HepG2 (cell line): ENCODE measurements around the gene IBA57. TPM values are rescaled to one million over a fixed set of nuclear protein-coding genes. Genes with fewer than 3 reads are reported as not detected.

Source experiments
- ATAC-seq: fragments of 200-7000 bp; cut with Tn5 transposase; 3 replicates; pipeline ENCODE4 v1.9.1; 2020; ENCODE audit warnings: mild to moderate bottlenecking, moderate library complexity
- BruUV-seq: library from RNA; stranded (reverse); fragments of 400-500 nt; replicated peaks from 2 replicates; lab custom pipeline; 2021; lab: Mats Ljungman, UMichigan
- CTCF ChIA-PET: fragments of 300-600 bp; formaldehyde crosslinking; extraction: SDS; loops from one replicate; lab custom pipeline; 2021; ENCODE audit warnings: low total read pairs, inconsistent platforms, low intra/inter-chr PET ratio; lab: Yijun Ruan, JAX
- POLR2A ChIA-PET: fragments of 350-600 bp; sonication (Branson Sonifier 250); formaldehyde crosslinking; loops from one replicate; lab custom pipeline; 2020; ENCODE audit warnings: antibody characterized with exemption, inconsistent platforms; lab: Yijun Ruan, JAX
- DNase-seq: peaks from one replicate; pipeline ENCODE4 v3.0.0-alpha.2; 2015; ENCODE audit warnings: low spot score
- FAIRE-seq: peaks from 3 replicates; lab custom pipeline; 2011; peaks lifted over from hg19 to GRCh38; lab: Jason Lieb, UNC
- H2AFZ ChIP-seq: one replicate; pipeline ENCODE4 v1.6.1; 2011; ENCODE audit warnings: low read length, inconsistent platforms
- H3K27ac ChIP-seq: fragments of 300-600 bp; 3 replicates; pipeline ENCODE4 v1.8.0; 2011; ENCODE audit warnings: mixed run types, mild to moderate bottlenecking, mixed read lengths, low read length, inconsistent platforms; ENCODE audit not compliant: insufficient read depth; ENCODE audit errors: extremely low read length
- H3K27me3 ChIP-seq, 2 experiments: fragments of 200-600 bp in 1 of 2; 2 replicates in 1 of 2; 3 replicates in 1 of 2; pipeline versions ENCODE4 v1.6.0 to v1.8.0; 2011; ENCODE audit warnings: low read length in 2 of 2, mild to moderate bottlenecking in 2 of 2, moderate library complexity in 2 of 2, inconsistent platforms in 1 of 2; ENCODE audit not compliant: insufficient read depth in 2 of 2, control insufficient read depth in 1 of 2
- H3K36me3 ChIP-seq, 2 experiments: fragments of 200-600 bp in 1 of 2; replicated peaks in 1 of 2; 2 replicates in 1 of 2; 3 replicates in 1 of 2; pipeline versions ENCODE4 v1.5.1 to v1.8.0; 2011; ENCODE audit warnings: low read length in 2 of 2, inconsistent platforms in 1 of 2; ENCODE audit not compliant: insufficient read depth in 2 of 2, control insufficient read depth in 1 of 2
- H3K4me1 ChIP-seq: 2 replicates; pipeline ENCODE4 v1.5.1; 2012; ENCODE audit warnings: low read length, inconsistent platforms; ENCODE audit not compliant: insufficient read depth
- H3K4me2 ChIP-seq: 2 replicates; pipeline ENCODE4 v1.6.0; 2011; ENCODE audit warnings: low read depth, low read length, inconsistent platforms
- H3K4me3 ChIP-seq, 3 experiments: fragments of 200-600 bp in 1 of 3; sonication (generic), shearing (Covaris generic) in 1 of 3; replicated peaks in 1 of 3; 2 replicates each; pipeline ENCODE4 v1.5.1; 2011 to 2016; ENCODE audit warnings: low read length in 3 of 3, inconsistent platforms in 2 of 3, low read depth in 2 of 3, mild to moderate bottlenecking in 2 of 3, control low read depth in 1 of 3, mixed read lengths in 1 of 3; ENCODE audit not compliant: insufficient read depth in 1 of 3
- H3K79me2 ChIP-seq: one replicate; pipeline ENCODE4 v1.6.1; 2011; ENCODE audit warnings: low read length, inconsistent platforms; ENCODE audit not compliant: insufficient read depth
- H3K9ac ChIP-seq: 2 replicates; pipeline ENCODE4 v1.6.0; 2011; ENCODE audit warnings: mild to moderate bottlenecking, low read depth, low read length, inconsistent platforms; ENCODE audit not compliant: insufficient read depth
- H3K9me3 ChIP-seq: 2 replicates; pipeline ENCODE4 v1.5.1; 2012; ENCODE audit warnings: mild to moderate bottlenecking, low read length
- H4K20me1 ChIP-seq: 2 replicates; pipeline ENCODE4 v1.6.0; 2011; ENCODE audit warnings: inconsistent platforms, mild to moderate bottlenecking, low read length, moderate library complexity; ENCODE audit not compliant: insufficient read depth
- NKX3-1 ChIP-seq: sonication (generic); formaldehyde crosslinking; IDR thresholded peaks from 2 replicates; pipeline ENCODE4 v1.5.0; 2020; ENCODE audit warnings: missing genetic modification reagents
- NR2F6 ChIP-seq, 2 experiments: IDR thresholded peaks; 2 replicates each; pipeline ENCODE4 v1.6.1; 2016; ENCODE audit warnings: antibody characterized with exemption in 1 of 2, mild to moderate bottlenecking in 1 of 2
- NRL ChIP-seq: sonication (generic); formaldehyde crosslinking; IDR thresholded peaks from 2 replicates; pipeline ENCODE4 v1.5.0; 2020; ENCODE audit warnings: missing genetic modification reagents, mild to moderate bottlenecking, moderate library complexity, borderline replicate concordance
- PCBP1 ChIP-seq: fragments of 200-400 bp; formaldehyde crosslinking; IDR thresholded peaks from 2 replicates; pipeline ENCODE4 v1.6.1; 2017; ENCODE audit warnings: mild to moderate bottlenecking, low read depth, low read length, borderline replicate concordance
- RBM22 ChIP-seq: fragments of 200-400 bp; formaldehyde crosslinking; optimal IDR thresholded peaks from 2 replicates; pipeline ENCODE3; 2017; ENCODE audit warnings: mild to moderate bottlenecking, low read length, moderate library complexity
- ZNF335 ChIP-seq: sonication (generic); formaldehyde crosslinking; IDR thresholded peaks from 2 replicates; pipeline ENCODE4 v1.4.0; 2020; ENCODE audit warnings: missing genetic modification reagents
- WGBS: methylation state at CpG from one replicate; pipeline ENCODE4 v1.1.6; 2017; ENCODE audit warnings: low lambda C conversion rate; 5-methylcytosine and 5-hydroxymethylcytosine counted together
- in situ Hi-C: cut with HindIII; loops from 2 replicates; pipeline ENCODE4 v1.10.0; 2017; ENCODE audit warnings: low pct_unique_long_range_greater_than_20kb; ENCODE audit not compliant: extremely low pct_ligation_motif_present
- intact Hi-C: fragments of 100-400 bp; cut with micrococcal nuclease; formaldehyde crosslinking; loops from one replicate; pipeline ENCODE4 v1.10.0; 2022; ENCODE audit not compliant: unreplicated experiment
- polyA plus RNA-seq, 8 experiments: library from polyadenylated mRNA; depleted of rRNA in 3 of 8; stranded (reverse) in 7 of 8; unstranded in 1 of 8; fragments of >200 nt; fragmentation: Illumina TruSeq in 4 of 8; extraction: Trizol in 4 of 8; gene quantifications; 2 replicates each; pipeline versions ENCODE4 v1.2.1 to v1.2.3, GENCODE V29; 2011 to 2016; ENCODE audit warnings: low read depth in 4 of 8, missing spikeins in 1 of 8, mixed read lengths in 1 of 8; ENCODE audit not compliant: insufficient read depth in 1 of 8
- total RNA-seq, 5 experiments: library from RNA; depleted of rRNA; stranded (reverse); fragments of >200 nt; fragmentation: Illumina TruSeq; extraction: Trizol; gene quantifications; 2 replicates each; pipeline ENCODE4 v1.2.3, GENCODE V29; 2016; ENCODE audit warnings: low read depth in 1 of 5

IBA57 gene
- total and polyA plus RNA-seq, 2 of the 13 experiments (the other 11 are each of a cell fraction or from before 2014, with no cell fraction given), result 2.3 to 10.2 TPM

- Histone ChIP-seq H3K4me2 (no peak overlapping the region), H4K20me1 (no peaks in the 10 kb centered on the region), H3K4me3 (no peak overlapping the region), H3K9me3 (no peaks in the 10 kb centered on the region), H3K36me3 (no peaks in the 10 kb centered on the region), H3K4me1 (peaks cover 7% of the 10 kb centered on the region), H3K79me2 (no peaks in the 10 kb centered on the region), H2AFZ (no peak overlapping the region), H3K9ac (no peak overlapping the region), H3K27ac (no peak overlapping the region), H3K27me3 (no peaks in the 10 kb centered on the region)
- BruUV-seq, result no TSS peak
- WGBS, result 71% methylated on average over 8 of the region's 9 CpGs
- intact Hi-C loops, result loop anchor here (2.0 kb wide), 1 partner anchor 51 kb away; no protein-coding TSS in a partner anchor
- ChIA-PET CTCF (interaction anchor here (2.3 kb wide), 1 partner anchor 51 kb away, joined by 6 read pairs; no protein-coding TSS in a partner anchor), POLR2A (no interaction called here)
- ATAC-seq, result no peak
- in situ Hi-C loops, result no loop called here
- no peak for FAIRE-seq
- DNase-seq, result no peak
- no peak for TF ChIP-seq NKX3-1
- TF ChIP-seq NRL, result no peak
- TF ChIP-seq ZNF335 (CRISPR knock-in tag), result no peak
- peak; percentile 19 for TF ChIP-seq RBM22
Observed at GRCh38 chr1:228181645-228182034, 16.0 kb downstream of the IBA57 start.

- WGBS, result 82% methylated on average over 32 of the region's 32 CpGs
- Histone ChIP-seq H3K79me2 (no peaks in the 10 kb centered on the region), H3K4me3 (no peak overlapping the region), H3K27ac (no peak overlapping the region), H2AFZ (no peak overlapping the region), H3K4me1 (peaks cover 7% of the 10 kb centered on the region), H3K4me2 (no peak overlapping the region), H3K27me3 (no peaks in the 10 kb centered on the region), H3K9ac (no peak overlapping the region), H4K20me1 (no peaks in the 10 kb centered on the region), H3K9me3 (no peaks in the 10 kb centered on the region), H3K36me3 (no peaks in the 10 kb centered on the region)
- ChIA-PET POLR2A (no interaction called here), CTCF (no interaction called here)
- no peak for DNase-seq
- FAIRE-seq, result no peak
- no peak for ATAC-seq
- BruUV-seq, result no TSS peak
- intact Hi-C loops, result no loop called here
- in situ Hi-C loops, result no loop called here
- TF ChIP-seq PCBP1 (0 out of 2 replicates have a peak, but pooled peaks have one; percentile 35), NR2F6 (IDR thresholded peaks at IDR 0.05) (no peak), NR2F6 (CRISPR knock-in tag; IDR thresholded peaks at IDR 0.05) (no peak)
Observed at GRCh38 chr1:228182296-228183030, 16.9 kb downstream of the IBA57 start.
